Activated T-helper 2 cell treated with anti-CD3 and anti-CD28 coated beads, Interferon-gamma antibody, Interleukin-2, Interleukin-4, amounts not matched to agents 10 μg/mL and 5 μg/mL and 100 μg/mL, durations not matched to agents 14 hours and 24 hours and 36 hours (primary cell): ENCODE results near the gene TIGD1. TPM values are rescaled to one million over a fixed set of nuclear protein-coding genes. Genes with fewer than 3 reads are reported as not detected.
"Not testable (repeated sequence)": the region's sequence is repeated elsewhere in the genome, so short reads cannot be mapped to it uniquely, and the experiment has no call there.

Experiments
- DNase-seq: peaks from one replicate; pipeline ENCODE4 v3.0.0; 2021; ENCODE audit warnings: low spot score
- H3K27ac Mint-ChIP-seq: one replicate; pipeline ENCODE4 v1.8.0; 2021; ENCODE audit warnings: mixed read lengths
- H3K27me3 Mint-ChIP-seq: one replicate; pipeline ENCODE4 v1.8.0; 2021; ENCODE audit warnings: low read depth, mixed read lengths
- H3K36me3 Mint-ChIP-seq: one replicate; pipeline ENCODE4 v1.8.0; 2021; ENCODE audit warnings: low read depth, mixed read lengths
- H3K4me1 Mint-ChIP-seq: one replicate; pipeline ENCODE4 v1.8.0; 2021; ENCODE audit warnings: low read depth, mixed read lengths
- H3K4me3 Mint-ChIP-seq: one replicate; pipeline ENCODE4 v1.8.0; 2021; ENCODE audit warnings: low read depth, mild to moderate bottlenecking, moderate library complexity, mixed read lengths
- H3K9me3 Mint-ChIP-seq: one replicate; pipeline ENCODE4 v1.8.0; 2021; ENCODE audit warnings: mixed read lengths
- intact Hi-C: fragments of 100-400 bp; cut with micrococcal nuclease; formaldehyde crosslinking; loops from one replicate; pipeline ENCODE4 v1.15.1; 2023
- total RNA-seq: library from RNA; stranded (reverse); gene quantifications from 2 replicates; pipeline ENCODE4 v1.2.3, GENCODE V29; 2022

The TIGD1 gene
- total RNA-seq, 1 donor from 2014 or later: 9.1 TPM

DNA sequence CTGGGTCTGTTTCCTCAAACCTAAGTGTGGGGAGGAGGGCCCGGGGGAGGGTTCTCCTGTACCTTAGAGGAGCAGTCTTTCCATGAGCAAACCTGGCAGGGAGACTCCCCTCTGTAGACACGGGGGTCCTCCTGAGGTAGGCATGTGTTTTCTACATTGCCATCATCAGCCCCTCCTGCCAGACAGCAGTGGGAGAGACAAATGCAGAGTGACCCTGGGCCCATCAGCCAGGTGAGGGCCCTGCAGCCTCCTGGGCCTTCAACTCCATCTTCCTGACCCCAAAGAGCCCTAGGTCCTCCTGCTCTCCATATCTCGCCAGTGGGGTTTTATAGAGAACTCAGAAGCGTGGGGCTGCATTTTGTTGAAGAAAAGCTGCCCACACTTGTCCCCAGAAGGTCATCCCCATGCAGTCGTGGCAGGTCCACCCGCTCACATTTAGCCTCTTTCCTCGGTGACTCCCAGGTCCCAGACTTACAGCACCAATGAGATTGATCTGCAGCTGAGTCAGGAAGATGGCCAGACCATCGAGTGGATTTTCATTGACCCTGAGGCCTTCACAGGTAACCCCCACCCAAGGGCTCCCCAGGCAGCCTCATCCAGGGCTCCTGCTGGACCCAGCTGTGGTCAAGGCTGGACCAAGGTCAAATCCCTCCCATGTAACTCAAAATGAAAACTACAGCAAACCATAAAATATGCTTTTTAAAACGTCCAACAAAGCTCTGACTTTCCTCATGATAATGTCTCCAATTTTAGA is 8.2 kb downstream of the TIGD1 start:
- peaks cover 7% of the 10 kb centered on the region for H3K27me3 Mint-ChIP-seq
- DNase-seq: no peak
- peaks cover 5% of the 10 kb centered on the region for H3K4me1 Mint-ChIP-seq
- intact Hi-C loops: no loop called here
- no peak overlapping the region for H3K4me3 Mint-ChIP-seq
- H3K9me3 Mint-ChIP-seq: no peaks in the 10 kb centered on the region
- H3K36me3 Mint-ChIP-seq: peaks cover 5% of the 10 kb centered on the region
- no peak overlapping the region for H3K27ac Mint-ChIP-seq

DNA sequence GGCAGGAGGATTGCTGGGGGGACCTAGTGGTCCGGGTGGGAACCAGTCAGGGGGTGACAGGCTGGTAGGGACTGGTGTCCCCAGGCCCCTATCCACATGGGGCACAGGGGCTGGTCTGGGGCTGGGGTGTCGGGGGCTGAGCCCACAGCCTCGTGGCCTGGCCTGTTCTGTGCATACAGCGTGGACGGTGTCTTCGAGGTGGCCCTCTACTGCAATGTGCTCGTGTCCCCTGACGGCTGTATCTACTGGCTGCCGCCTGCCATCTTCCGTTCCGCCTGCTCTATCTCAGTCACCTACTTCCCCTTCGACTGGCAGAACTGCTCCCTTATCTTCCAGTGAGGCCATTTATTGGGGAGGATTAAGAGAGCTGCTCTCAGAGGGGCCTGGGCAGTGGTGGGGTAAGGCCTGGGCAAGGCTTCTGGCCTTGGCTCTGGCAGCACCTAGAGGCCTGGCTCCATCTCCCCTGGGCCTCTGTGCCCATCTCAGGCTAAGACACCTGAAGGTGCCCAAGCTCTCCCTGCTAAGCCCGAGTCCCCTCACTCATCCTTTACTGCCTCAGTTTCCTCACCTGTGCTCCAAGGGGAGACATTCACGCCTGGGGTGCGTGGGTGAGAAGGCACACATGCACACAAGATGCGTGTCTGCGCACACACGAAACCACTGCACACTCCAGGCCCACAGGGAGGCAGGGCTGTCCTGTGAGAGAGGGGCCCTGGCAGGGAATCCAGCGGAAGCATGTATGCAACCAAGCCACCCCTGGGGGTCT is 9.0 kb downstream of the TIGD1 start:
- H3K4me3 Mint-ChIP-seq: no peak overlapping the region
- H3K9me3 Mint-ChIP-seq: no peaks in the 10 kb centered on the region
- intact Hi-C loops: no loop called here
- peaks cover 1% of the 10 kb centered on the region for H3K4me1 Mint-ChIP-seq
- no peak overlapping the region for H3K27ac Mint-ChIP-seq
- peaks cover 1% of the 10 kb centered on the region for H3K36me3 Mint-ChIP-seq
- no peak for DNase-seq
- H3K27me3 Mint-ChIP-seq: peaks cover 7% of the 10 kb centered on the region

DNA sequence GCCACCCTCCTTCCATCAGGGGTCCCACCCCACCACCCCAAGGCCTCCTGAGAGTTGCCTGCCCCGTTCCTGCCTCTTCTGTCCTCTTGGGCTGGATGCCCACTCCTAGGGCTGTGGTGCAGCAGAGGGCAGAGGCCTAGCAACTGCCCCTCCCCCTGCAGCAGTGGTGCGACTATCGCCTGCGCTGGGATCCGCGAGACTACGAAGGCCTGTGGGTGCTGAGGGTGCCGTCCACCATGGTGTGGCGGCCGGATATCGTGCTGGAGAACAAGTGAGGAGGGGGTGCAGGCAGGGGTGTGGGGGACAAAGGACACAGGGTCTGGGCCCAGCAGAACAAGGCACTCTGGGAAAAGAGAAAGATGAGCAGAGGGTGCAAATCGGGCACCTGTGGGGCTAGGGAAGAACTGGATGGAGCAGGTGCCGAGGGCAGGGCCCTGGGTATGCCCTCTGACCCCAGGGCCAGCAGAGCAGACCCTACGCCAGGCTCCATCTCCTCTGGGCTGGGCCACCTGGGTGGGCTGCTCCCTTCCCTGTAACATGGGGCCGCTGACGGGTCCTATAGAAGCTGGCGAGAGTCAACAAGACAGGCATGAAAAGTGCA is 9.8 kb downstream of the TIGD1 start:
- intact Hi-C loops: no loop called here
- H3K4me3 Mint-ChIP-seq: no peak overlapping the region
- no peak for DNase-seq
- no peak overlapping the region for H3K27ac Mint-ChIP-seq
- H3K4me1 Mint-ChIP-seq: no peaks in the 10 kb centered on the region
- no peaks in the 10 kb centered on the region for H3K36me3 Mint-ChIP-seq
- H3K27me3 Mint-ChIP-seq: peaks cover 7% of the 10 kb centered on the region
- no peaks in the 10 kb centered on the region for H3K9me3 Mint-ChIP-seq

DNA sequence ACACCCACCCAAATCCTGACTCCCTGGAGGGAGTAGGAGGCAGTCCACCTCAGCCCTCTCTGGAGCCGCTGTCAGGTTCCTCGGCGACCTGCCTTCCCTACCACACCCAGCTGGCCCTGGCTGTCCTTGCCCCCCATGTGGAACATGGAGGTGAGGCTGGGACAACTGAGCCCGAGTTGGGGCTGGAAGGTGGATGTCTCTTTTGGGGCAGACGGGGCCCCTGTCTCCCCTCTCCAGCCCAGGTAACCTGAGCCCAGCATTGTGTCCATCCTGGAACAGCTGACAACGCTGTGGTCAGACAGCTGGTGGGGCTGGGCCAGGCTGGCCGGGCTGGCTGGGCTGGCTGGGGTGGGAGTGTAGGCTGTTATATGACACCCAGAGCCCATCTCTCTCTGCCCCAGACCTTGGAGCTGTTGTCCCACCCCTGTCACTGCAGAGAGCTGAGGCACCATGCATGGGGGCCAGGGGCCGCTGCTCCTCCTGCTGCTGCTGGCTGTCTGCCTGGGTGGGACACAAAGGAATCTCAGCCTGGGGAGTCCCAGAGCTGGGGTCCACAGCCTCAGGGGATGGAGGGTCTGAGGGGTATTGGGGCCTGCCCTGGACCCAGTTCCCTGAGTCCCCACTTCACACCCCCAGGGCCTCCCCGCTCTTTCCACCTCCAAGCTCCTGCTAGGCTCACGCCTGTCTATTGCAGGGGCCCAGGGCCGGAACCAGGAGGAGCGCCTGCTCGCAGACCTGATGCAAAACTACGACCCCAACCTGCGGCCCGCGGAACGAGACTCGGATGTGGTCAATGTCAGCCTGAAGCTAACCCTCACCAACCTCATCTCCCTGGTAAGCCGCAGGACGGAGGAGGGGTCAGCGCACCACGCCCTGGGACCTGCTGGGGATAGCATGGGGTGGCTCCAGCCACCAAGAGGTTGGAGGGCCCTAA is 10.8 kb downstream of the TIGD1 start, which contains the start of gene CHRNG:
Gene CHRNG, plus strand, starts transcription at position 395 of the 934 bp plus-strand sequence. Its CDS starts 56 bp downstream, at position 451.
- intact Hi-C loops: no loop called here
- H3K27me3 Mint-ChIP-seq: peaks cover 7% of the 10 kb centered on the region
- no peaks in the 10 kb centered on the region for H3K36me3 Mint-ChIP-seq
- no peaks in the 10 kb centered on the region for H3K4me1 Mint-ChIP-seq
- DNase-seq: no peak
- H3K27ac Mint-ChIP-seq: no peak within 1 kb of the TSS
- H3K4me3 Mint-ChIP-seq: no peak within 1 kb of the TSS
- no peaks in the 10 kb centered on the region for H3K9me3 Mint-ChIP-seq

DNA sequence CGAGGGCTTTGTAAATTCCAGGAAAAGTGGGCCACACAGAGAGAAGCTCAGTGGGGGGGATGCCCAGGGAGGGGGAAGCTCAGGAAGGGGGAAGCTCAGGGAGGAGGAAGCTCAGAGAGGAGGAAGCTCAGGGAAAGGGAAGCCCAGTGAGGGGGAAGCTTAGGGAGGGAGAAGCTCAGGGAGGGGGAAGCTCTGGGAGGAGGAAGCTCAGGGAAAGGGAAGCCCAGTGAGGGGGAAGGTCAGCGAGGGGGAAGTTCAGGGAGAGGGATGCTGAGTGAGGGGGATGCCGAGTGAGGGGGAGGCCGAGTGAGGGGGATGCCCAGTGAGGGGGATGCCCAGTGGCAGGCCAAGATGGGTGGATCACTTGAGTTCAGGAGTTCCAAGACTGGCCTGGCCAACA is 11.7 kb downstream of the TIGD1 start:
- H3K9me3 Mint-ChIP-seq: no peaks in the 10 kb centered on the region
- no peak overlapping the region for H3K27ac Mint-ChIP-seq
- no peaks in the 10 kb centered on the region for H3K36me3 Mint-ChIP-seq
- DNase-seq: no peak
- peaks cover 7% of the 10 kb centered on the region for H3K27me3 Mint-ChIP-seq
- intact Hi-C loops: no loop called here
- no peaks in the 10 kb centered on the region for H3K4me1 Mint-ChIP-seq
- no peak overlapping the region for H3K4me3 Mint-ChIP-seq

DNA sequence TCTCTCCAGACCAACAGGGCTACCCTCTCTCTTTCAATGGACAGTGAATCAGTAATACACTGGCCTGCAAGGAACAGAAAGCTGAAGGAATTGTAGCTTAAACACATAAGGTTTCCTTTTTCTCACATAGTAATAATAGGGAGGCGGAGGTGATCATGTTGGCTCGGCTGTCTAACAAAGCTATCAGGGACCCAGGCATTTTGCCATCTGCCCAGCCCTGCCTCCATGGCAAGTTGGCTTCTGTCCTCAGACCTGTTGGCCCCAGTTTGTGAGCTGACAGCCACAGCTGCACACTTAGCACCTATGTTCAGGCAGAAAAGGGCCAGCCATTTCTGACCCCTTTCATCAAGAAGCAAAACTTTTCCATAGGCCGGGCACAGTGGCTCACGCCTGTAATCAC is 12.9 kb downstream of the TIGD1 start:
- Mint-ChIP-seq H3K4me1 (no peaks in the 10 kb centered on the region), H3K9me3 (no peaks in the 10 kb centered on the region), H3K36me3 (no peaks in the 10 kb centered on the region), H3K4me3 (no peak overlapping the region), H3K27me3 (peaks cover 7% of the 10 kb centered on the region), H3K27ac (no peak overlapping the region)
- intact Hi-C loops: no loop called here
- no peak for DNase-seq

DNA sequence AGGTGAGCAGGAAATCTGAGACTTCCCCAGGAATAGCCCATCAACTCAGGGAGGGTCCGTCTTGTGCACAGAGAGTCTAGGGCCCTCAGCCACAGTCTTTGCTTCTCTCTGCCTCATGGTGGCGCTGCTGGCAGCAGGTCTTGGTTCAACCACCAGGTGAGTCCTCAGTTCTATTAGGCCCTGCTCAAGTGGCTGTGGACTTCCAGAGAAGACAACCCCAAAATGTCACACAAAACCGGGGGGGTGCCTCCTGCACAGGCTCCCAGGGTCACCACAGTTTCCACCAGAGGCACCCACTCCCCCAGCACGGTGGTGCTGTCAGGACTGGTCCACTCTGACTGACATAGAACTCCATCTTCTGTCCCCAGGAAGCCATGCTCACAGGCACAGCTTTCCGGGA is 13.3 kb downstream of the TIGD1 start:
- Mint-ChIP-seq H3K9me3 (no peaks in the 10 kb centered on the region), H3K27me3 (peaks cover 7% of the 10 kb centered on the region), H3K36me3 (no peaks in the 10 kb centered on the region), H3K4me3 (no peak overlapping the region), H3K27ac (no peak overlapping the region), H3K4me1 (no peaks in the 10 kb centered on the region)
- intact Hi-C loops: no loop called here
- no peak for DNase-seq

DNA sequence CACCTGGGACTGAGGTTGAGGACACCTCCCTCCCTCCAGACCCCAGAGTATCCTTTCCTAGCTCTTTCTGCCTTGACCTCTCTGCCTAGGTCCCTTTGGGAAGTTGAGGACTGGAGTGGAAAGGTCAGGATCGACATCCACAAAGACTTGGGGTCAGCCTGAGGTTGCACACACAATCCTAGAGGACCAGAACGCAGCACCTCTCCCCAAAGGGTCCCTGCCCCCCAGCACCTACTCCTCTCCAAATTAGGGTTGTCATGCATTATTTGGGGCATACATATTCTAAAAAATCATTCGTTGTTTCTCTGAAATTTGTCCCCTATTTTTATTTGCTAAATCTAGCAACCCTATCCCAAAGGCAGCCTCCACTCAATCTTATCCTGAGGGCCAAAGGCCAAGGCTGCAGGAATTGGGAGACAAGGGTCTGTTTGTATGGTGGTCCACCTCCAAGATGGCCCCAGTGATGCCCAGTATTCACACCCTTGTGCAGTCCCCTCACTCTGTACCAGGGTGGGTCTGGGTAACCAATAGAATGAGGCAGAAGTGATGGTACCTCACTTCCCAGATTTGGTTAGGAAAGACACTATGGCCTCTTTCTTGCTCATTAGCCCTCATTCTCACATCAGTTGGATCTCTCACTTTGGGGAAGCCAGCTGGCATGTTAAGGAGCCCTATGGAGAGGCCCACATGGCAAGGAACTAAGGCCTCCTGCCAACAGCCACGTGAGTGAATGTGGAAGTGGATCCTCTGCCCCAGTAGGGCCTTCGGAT is 14.4 kb downstream of the TIGD1 start:
- DNase-seq: no peak
- H3K4me1 Mint-ChIP-seq: no peaks in the 10 kb centered on the region
- no peak overlapping the region for H3K4me3 Mint-ChIP-seq
- H3K9me3 Mint-ChIP-seq: no peaks in the 10 kb centered on the region
- no peaks in the 10 kb centered on the region for H3K36me3 Mint-ChIP-seq
- no peak overlapping the region for H3K27ac Mint-ChIP-seq
- intact Hi-C loops: no loop called here
- H3K27me3 Mint-ChIP-seq: peaks cover 7% of the 10 kb centered on the region

DNA sequence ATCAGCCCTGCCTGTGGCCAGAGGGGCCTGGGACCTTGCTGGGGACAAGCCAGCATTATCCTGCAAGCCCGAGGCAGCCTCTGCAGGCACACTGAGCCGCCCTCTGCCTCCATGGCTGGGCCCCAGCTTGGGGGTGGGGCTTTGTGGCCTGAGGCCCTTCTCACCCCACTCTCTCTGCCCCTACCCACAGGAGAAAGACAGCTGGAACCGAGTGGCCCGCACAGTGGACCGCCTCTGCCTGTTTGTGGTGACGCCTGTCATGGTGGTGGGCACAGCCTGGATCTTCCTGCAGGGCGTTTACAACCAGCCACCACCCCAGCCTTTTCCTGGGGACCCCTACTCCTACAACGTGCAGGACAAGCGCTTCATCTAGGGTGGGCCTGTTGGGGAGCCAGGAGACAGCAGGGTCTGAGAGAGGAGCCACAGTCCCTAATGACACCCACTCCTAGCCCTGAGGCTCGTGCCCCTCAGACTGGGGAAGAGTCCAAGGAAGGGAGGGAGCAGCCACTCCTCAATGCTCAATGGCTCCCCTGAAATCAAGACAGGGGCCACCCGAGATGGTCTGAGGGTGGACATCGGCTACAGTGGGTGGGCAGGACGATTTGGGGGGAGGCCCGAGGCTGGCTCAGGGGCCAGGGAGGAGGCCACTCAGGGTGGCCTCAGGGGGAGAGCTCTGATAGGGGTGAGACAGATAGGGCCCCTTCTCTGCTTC is 15.3 kb downstream of the TIGD1 start:
- Mint-ChIP-seq H3K27me3 (peaks cover 7% of the 10 kb centered on the region), H3K4me3 (no peak overlapping the region), H3K9me3 (no peaks in the 10 kb centered on the region), H3K4me1 (no peaks in the 10 kb centered on the region), H3K36me3 (no peaks in the 10 kb centered on the region), H3K27ac (no peak overlapping the region)
- DNase-seq: no peak
- intact Hi-C loops: no loop called here

DNA sequence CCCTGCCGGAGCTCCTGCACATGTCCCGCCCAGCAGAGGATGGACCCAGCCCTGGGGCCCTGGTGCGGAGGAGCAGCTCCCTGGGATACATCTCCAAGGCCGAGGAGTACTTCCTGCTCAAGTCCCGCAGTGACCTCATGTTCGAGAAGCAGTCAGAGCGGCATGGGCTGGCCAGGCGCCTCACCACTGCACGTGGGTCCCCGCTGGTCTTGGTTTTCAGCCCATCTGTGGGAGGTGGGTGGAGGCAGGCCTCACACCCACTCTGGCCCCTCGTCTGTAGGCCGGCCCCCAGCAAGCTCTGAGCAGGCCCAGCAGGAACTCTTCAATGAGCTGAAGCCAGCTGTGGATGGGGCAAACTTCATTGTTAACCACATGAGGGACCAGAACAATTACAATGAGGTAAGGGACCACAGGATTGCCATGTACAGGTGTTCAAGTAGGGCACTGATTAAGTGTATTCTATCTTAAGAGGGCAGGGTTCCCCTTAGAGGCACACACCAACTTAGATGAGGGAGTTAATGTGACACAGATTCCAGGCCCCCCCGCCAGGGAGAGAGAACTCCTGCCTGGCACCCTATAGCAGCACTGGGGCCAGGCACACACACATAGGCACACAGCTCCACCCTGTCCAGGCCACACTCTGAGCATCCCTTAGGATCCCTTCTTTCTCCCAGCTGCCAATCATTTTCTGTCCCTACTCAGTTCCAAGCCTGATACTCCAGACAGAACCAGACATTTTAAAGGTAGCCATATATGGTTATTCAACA is 16.2 kb downstream of the TIGD1 start:
- Mint-ChIP-seq H3K27me3 (peaks cover 7% of the 10 kb centered on the region), H3K36me3 (no peaks in the 10 kb centered on the region), H3K9me3 (no peaks in the 10 kb centered on the region), H3K4me1 (no peaks in the 10 kb centered on the region), H3K4me3 (no peak overlapping the region), H3K27ac (no peak overlapping the region)
- no peak for DNase-seq
- intact Hi-C loops: no loop called here

DNA sequence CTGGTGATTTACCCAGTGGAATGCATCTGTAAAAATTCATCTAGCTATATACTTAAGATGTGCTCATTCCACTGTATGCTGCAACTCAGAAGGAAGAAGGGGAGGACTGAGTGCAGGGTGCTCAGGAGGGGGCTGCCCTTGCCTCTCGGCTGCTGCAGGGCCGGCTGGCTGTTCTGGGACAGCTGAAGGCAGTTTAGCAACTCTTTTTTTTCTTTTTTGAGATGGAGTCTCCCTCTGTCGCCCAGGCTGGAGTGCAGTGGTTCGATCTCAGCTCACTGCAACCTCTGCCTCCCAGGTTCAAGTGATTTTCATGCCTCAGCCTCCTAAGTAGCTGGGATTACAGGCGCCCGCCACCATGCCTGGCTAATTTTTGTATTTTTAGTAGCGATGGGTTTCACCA is 17.5 kb downstream of the TIGD1 start:
- H3K4me3 Mint-ChIP-seq, H3K36me3 Mint-ChIP-seq, H3K27ac Mint-ChIP-seq, DNase-seq, H3K9me3 Mint-ChIP-seq, H3K4me1 Mint-ChIP-seq, H3K27me3 Mint-ChIP-seq, intact Hi-C loops: not testable (repeated sequence)
